NCI-H2107 treated with DMSO at 0.1 percent for 48 hours (cell line): Measurements from ENCODE around the gene TMF1.

Experiments used
- DNase-seq: peaks from one replicate; lab custom pipeline; 2025; ENCODE audit not compliant: unreplicated experiment; lab: John Stamatoyannopoulos, UW

Gene TMF1

GRCh38 chr3:68977486-68978167, 74.5 kb downstream of the TMF1 start:
- no peak for DNase-seq

GRCh38 chr3:68974711-68975110, 77.4 kb downstream of the TMF1 start:
- DNase-seq, result no peak

GRCh38 chr3:68973639-68974038, 78.5 kb downstream of the TMF1 start:
- DNase-seq, result no peak

- DNase-seq, result peak; percentile 20
Measured at GRCh38 chr3:68972358-68972979, 79.7 kb downstream of the TMF1 start.
